ENCODE results near the gene ALG8.
"Not testable (repeated sequence)": the region's sequence is repeated elsewhere in the genome, so short reads cannot be mapped to it uniquely, and the experiment has no call there.

GRCh38 chr11:78077592-78077991 lies 61.8 kb downstream of the ALG8 start:
- TF ChIP-seq POLR2AphosphoS5, POLR2A (IDR thresholded peaks at IDR 0.05; ENCODE audit: low read depth, low read length): not testable (repeated sequence)
